HepG2 (cell line): Measurements from ENCODE around the gene PIGL. TPM values are rescaled to one million over a fixed set of nuclear protein-coding genes. Genes with fewer than 3 reads are reported as not detected.

ENCODE experiments used
- BATF2 ChIP-seq: sonication (generic); formaldehyde crosslinking; IDR thresholded peaks from 2 replicates; pipeline ENCODE4 v1.8.0; 2022; ENCODE audit warnings: mild to moderate bottlenecking, missing genetic modification reagents, moderate library complexity
- IKZF4 ChIP-seq: sonication (generic); formaldehyde crosslinking; IDR thresholded peaks from 2 replicates; pipeline ENCODE4 v1.5.1; 2020; ENCODE audit warnings: borderline replicate concordance, mild to moderate bottlenecking, low read depth, missing genetic modification reagents; ENCODE audit errors: not compliant biosample characterization
- IRF9 ChIP-seq: sonication (generic); formaldehyde crosslinking; IDR thresholded peaks from 2 replicates; pipeline ENCODE4 v1.8.0; 2022; ENCODE audit warnings: missing genetic modification reagents, mild to moderate bottlenecking, borderline replicate concordance
- PRMT3 ChIP-seq: sonication (generic); formaldehyde crosslinking; IDR thresholded peaks from 2 replicates; pipeline ENCODE4 v1.8.1; 2022; ENCODE audit warnings: low read depth, mild to moderate bottlenecking, moderate library complexity, missing genetic modification reagents, borderline replicate concordance
- SRF ChIP-seq: IDR thresholded peaks from 2 replicates; pipeline ENCODE4 v1.6.1; 2011; ENCODE audit warnings: mild to moderate bottlenecking, low read depth, low read length, moderate library complexity
- TCF12 ChIP-seq, 2 experiments: fragments of 450-650 bp in 1 of 2; sonication (generic) in 1 of 2; formaldehyde crosslinking in 1 of 2; IDR thresholded peaks; 2 replicates each; pipeline versions ENCODE4 v1.6.1 to v1.8.0; 2017 to 2022; ENCODE audit warnings: antibody characterized with exemption in 1 of 2, mild to moderate bottlenecking in 1 of 2, missing genetic modification reagents in 1 of 2, moderate library complexity in 1 of 2
- THAP9 ChIP-seq: sonication (generic); formaldehyde crosslinking; IDR thresholded peaks from 2 replicates; pipeline ENCODE4; 2020; ENCODE audit warnings: missing genetic modification reagents, mild to moderate bottlenecking, borderline replicate concordance
- ZBTB39 ChIP-seq: sonication (generic); formaldehyde crosslinking; IDR thresholded peaks from 2 replicates; pipeline ENCODE4 v1.5.0; 2020; ENCODE audit warnings: missing genetic modification reagents
- ZNF251 ChIP-seq: sonication (generic); formaldehyde crosslinking; IDR thresholded peaks from 2 replicates; pipeline ENCODE4 v1.9.0; 2021; ENCODE audit warnings: mild to moderate bottlenecking, missing genetic modification reagents
- ZNF546 ChIP-seq: sonication (generic); formaldehyde crosslinking; conservative IDR thresholded peaks from 2 replicates; pipeline ENCODE4 v1.8.1; 2023; ENCODE audit warnings: mild to moderate bottlenecking, missing genetic modification reagents
- ZNF577 ChIP-seq: sonication (generic); formaldehyde crosslinking; IDR thresholded peaks from 2 replicates; pipeline ENCODE4 v1.4.0; 2020; ENCODE audit warnings: mild to moderate bottlenecking, low read depth, missing genetic modification reagents, borderline replicate concordance
- ZNF782 ChIP-seq: sonication (generic); formaldehyde crosslinking; IDR thresholded peaks from 2 replicates; pipeline ENCODE4 v1.4.0; 2020; ENCODE audit warnings: missing genetic modification reagents, mild to moderate bottlenecking, borderline replicate concordance
- polyA plus RNA-seq, 8 experiments: library from polyadenylated mRNA; depleted of rRNA in 3 of 8; stranded (reverse) in 7 of 8; unstranded in 1 of 8; fragments of >200 nt; fragmentation: Illumina TruSeq in 4 of 8; extraction: Trizol in 4 of 8; gene quantifications; 2 replicates each; pipeline versions ENCODE4 v1.2.1 to v1.2.3, GENCODE V29; 2011 to 2016; ENCODE audit warnings: low read depth in 4 of 8, missing spikeins in 1 of 8, mixed read lengths in 1 of 8; ENCODE audit not compliant: insufficient read depth in 1 of 8
- total RNA-seq, 5 experiments: library from RNA; depleted of rRNA; stranded (reverse); fragments of >200 nt; fragmentation: Illumina TruSeq; extraction: Trizol; gene quantifications; 2 replicates each; pipeline ENCODE4 v1.2.3, GENCODE V29; 2016; ENCODE audit warnings: low read depth in 1 of 5

PIGL gene
- total and polyA plus RNA-seq, 2 of the 13 experiments (the other 11 are each of a cell fraction or from before 2014, with no cell fraction given) = 28.5 to 63.8 TPM

GRCh38 chr17:16297367-16298139 is 80.5 kb downstream of the PIGL start (continued):
- TF ChIP-seq TCF12 (IDR thresholded peaks at IDR 0.05) (no peak), TCF12 (CRISPR knock-in tag; IDR thresholded peaks at IDR 0.05) (no peak), IRF9 (CRISPR knock-in tag) (no peak; the same call in 1 of the 2 replicates), BATF2 (CRISPR knock-in tag) (no peak), ZNF546 (no peak), IKZF4 (CRISPR knock-in tag) (no peak), ZNF577 (CRISPR knock-in tag) (no peak), ZNF251 (CRISPR knock-in tag) (no peak), PRMT3 (CRISPR knock-in tag) (no peak), THAP9 (peak; percentile 29; the same call in 1 of the 2 replicates), ZNF782 (no peak), ZBTB39 (no peak), SRF (no peak)
